GM12878 (cell line): ENCODE measurements around the gene FRMD3. TPM values are rescaled to one million over a fixed set of nuclear protein-coding genes. Genes with fewer than 3 reads are reported as not detected.

Experiments
- ATAC-seq: fragments of 200-7000 bp; cut with Tn5 transposase; 3 replicates; pipeline ENCODE4 v1.9.1; 2020; ENCODE audit warnings: mild to moderate bottlenecking, moderate library complexity
- BruUV-seq: library from RNA; stranded (reverse); fragments of 400-500 nt; replicated peaks from 2 replicates; lab custom pipeline; 2021; lab: Mats Ljungman, UMichigan
- CTCF ChIA-PET: fragments of 300-600 bp; sonication (Branson Sonifier 250); formaldehyde crosslinking; extraction: SDS; loops from one replicate; lab custom pipeline; 2021; ENCODE audit warnings: inconsistent platforms; lab: Yijun Ruan, JAX
- POLR2A ChIA-PET: fragments of 350-600 bp; formaldehyde crosslinking; extraction: SDS; loops from one replicate; lab custom pipeline; 2021; ENCODE audit warnings: inconsistent platforms; lab: Charles Lee
- RAD21 ChIA-PET: fragments of 300-600 bp; sonication (Branson Sonifier 250); formaldehyde crosslinking; loops from one replicate; lab custom pipeline; 2023; ENCODE audit warnings: antibody characterized with exemption; ENCODE audit not compliant: unreplicated experiment; lab: Charles Lee
- SMC1A ChIA-PET: fragments of 300-600 bp; sonication (Branson Sonifier 250); formaldehyde crosslinking; loops from one replicate; lab custom pipeline; 2023; ENCODE audit not compliant: unreplicated experiment, uncharacterized antibody; lab: Charles Lee
- DNase-seq: peaks from one replicate; pipeline ENCODE4 v3.0.0-alpha.2; 2011; ENCODE audit warnings: low read depth, low spot score
- FAIRE-seq: peaks from 3 replicates; lab custom pipeline; 2011; peaks lifted over from hg19 to GRCh38; lab: Jason Lieb, UNC
- H2AFZ ChIP-seq: 2 replicates; pipeline ENCODE4 v1.6.0; 2011; ENCODE audit warnings: low read depth, low read length, control low read depth; ENCODE audit not compliant: control insufficient read depth
- H3K27ac ChIP-seq: 2 replicates; pipeline ENCODE4 v1.5.1; 2011; ENCODE audit warnings: control low read depth; ENCODE audit not compliant: control insufficient read depth, insufficient read depth
- H3K27me3 ChIP-seq, 2 experiments: replicated peaks in 1 of 2; 2 replicates each; pipeline versions ENCODE4 v1.6.0 to v1.6.1; 2011; ENCODE audit warnings: low read length in 1 of 2; ENCODE audit not compliant: control insufficient read depth in 2 of 2, insufficient read depth in 2 of 2
- H3K36me3 ChIP-seq, 2 experiments: 2 replicates each; pipeline ENCODE4 v1.5.1; 2011; ENCODE audit warnings: low read length in 1 of 2; ENCODE audit not compliant: control insufficient read depth in 2 of 2, insufficient read depth in 2 of 2
- H3K4me1 ChIP-seq: 2 replicates; pipeline ENCODE4 v1.6.1; 2011; ENCODE audit warnings: mild to moderate bottlenecking, low read length, moderate library complexity, mixed read lengths; ENCODE audit not compliant: control insufficient read depth, insufficient read depth
- H3K4me2 ChIP-seq: 2 replicates; pipeline ENCODE4 v1.6.0; 2011; ENCODE audit warnings: control low read depth; ENCODE audit not compliant: control insufficient read depth, insufficient read depth
- H3K4me3 ChIP-seq: fragments of 200-600 bp; sonication (generic); 2 replicates; pipeline ENCODE4 v1.5.1; 2016
- H3K79me2 ChIP-seq: 2 replicates; pipeline ENCODE4 v1.6.0; 2011; ENCODE audit warnings: low read length; ENCODE audit not compliant: control insufficient read depth, insufficient read depth
- H3K9ac ChIP-seq: 2 replicates; pipeline ENCODE4 v1.8.0; 2011; ENCODE audit warnings: low read length, control low read depth, mixed read lengths; ENCODE audit not compliant: control insufficient read depth, insufficient read depth
- H3K9me3 ChIP-seq: replicated peaks from 3 replicates; pipeline ENCODE4 v1.5.1; 2011; ENCODE audit warnings: mild to moderate bottlenecking, low read length; ENCODE audit not compliant: control insufficient read depth, insufficient read depth
- H4K20me1 ChIP-seq: 2 replicates; pipeline ENCODE4 v1.6.0; 2011; ENCODE audit not compliant: control insufficient read depth, insufficient read depth
- BACH1 ChIP-seq: fragments of 450-650 bp; IDR thresholded peaks from 2 replicates; pipeline ENCODE4 v1.6.1; 2017; ENCODE audit warnings: mild to moderate bottlenecking, borderline replicate concordance
- IKZF2 ChIP-seq, 2 experiments: fragments of 450-650 bp; IDR thresholded peaks; 2 replicates each; pipeline ENCODE4 v1.6.1; 2017; ENCODE audit warnings: mild to moderate bottlenecking in 2 of 2, moderate library complexity in 2 of 2
- IRF3 ChIP-seq: fragments of 450-650 bp; IDR thresholded peaks from 2 replicates; pipeline ENCODE4 v1.6.1; 2014; ENCODE audit warnings: mild to moderate bottlenecking
- JUND ChIP-seq: IDR thresholded peaks from 2 replicates; pipeline ENCODE4 v1.6.1; 2012; ENCODE audit warnings: low read depth, mild to moderate bottlenecking, low read length, improper control_type of control experiment, moderate library complexity
- LARP7 ChIP-seq: fragments of 450-650 bp; IDR thresholded peaks from 2 replicates; pipeline ENCODE4 v1.6.1; 2017; ENCODE audit warnings: mild to moderate bottlenecking
- MTA3 ChIP-seq: IDR thresholded peaks from 2 replicates; pipeline ENCODE4 v1.6.1; 2012; ENCODE audit warnings: low read length, inconsistent platforms, borderline replicate concordance
- MXI1 ChIP-seq: fragments of 150-350 bp; IDR thresholded peaks from 2 replicates; pipeline ENCODE4 v1.6.1; 2011; ENCODE audit warnings: low read depth, mild to moderate bottlenecking, inconsistent platforms, low read length, improper control_type of control experiment
- POLR2AphosphoS2 ChIP-seq: IDR thresholded peaks from 2 replicates; pipeline ENCODE4 v1.6.1; 2011; ENCODE audit warnings: low read depth, mild to moderate bottlenecking, low read length, improper control_type of control experiment, moderate library complexity
- RBBP5 ChIP-seq: fragments of 200-600 bp; sonication (generic); conservative IDR thresholded peaks from 2 replicates; pipeline ENCODE4 v1.6.1; 2016
- SMC3 ChIP-seq: IDR thresholded peaks from 2 replicates; pipeline ENCODE4 v1.6.1; 2011; ENCODE audit warnings: low read length, improper control_type of control experiment, borderline replicate concordance
- SP1 ChIP-seq: IDR thresholded peaks from one replicate; pipeline ENCODE4 v1.6.1; 2011; ENCODE audit warnings: low read depth, low read length
- YBX1 ChIP-seq: fragments of 450-650 bp; IDR thresholded peaks from 2 replicates; pipeline ENCODE4 v1.6.1; 2016; ENCODE audit warnings: antibody characterized with exemption
- ZNF24 ChIP-seq: fragments of 450-650 bp; IDR thresholded peaks from 2 replicates; pipeline ENCODE4 v1.6.1; 2017; ENCODE audit warnings: antibody characterized with exemption, mild to moderate bottlenecking
- ZNF274 ChIP-seq: IDR thresholded peaks from one replicate; pipeline ENCODE4 v1.8.0; 2011; ENCODE audit not compliant: insufficient read length, insufficient read depth
- ZZZ3 ChIP-seq: IDR thresholded peaks from 2 replicates; pipeline ENCODE4 v1.6.1; 2011; ENCODE audit warnings: low read depth; ENCODE audit not compliant: control insufficient read depth, insufficient read length
- WGBS: methylation state at CpG from one replicate; pipeline ENCODE4 v1.1.6; 2016; ENCODE audit warnings: low lambda C conversion rate; ENCODE audit not compliant: insufficient replicate concordance, insufficient coverage; ENCODE audit errors: missing lambda C conversion rate; 5-methylcytosine and 5-hydroxymethylcytosine counted together
- in situ Hi-C: fragments of 300-500 bp; cut with MboI; formaldehyde crosslinking; loops from 9 replicates; pipeline ENCODE4 v1.14.3; 2018; ENCODE audit warnings: mixed read lengths
- intact Hi-C: fragments of 100-400 bp; cut with micrococcal nuclease; formaldehyde crosslinking; loops from one replicate; pipeline ENCODE4 v1.14.2; 2022; ENCODE audit not compliant: unreplicated experiment
- polyA plus RNA-seq, 11 experiments: library from polyadenylated mRNA; depleted of rRNA in 4 of 11; unstranded in 6 of 11; stranded (reverse) in 5 of 11; fragments of >200 nt; fragmentation: Nextera tagmentation in 4 of 11; fragmentation: Illumina TruSeq in 1 of 11; extraction: Ambion mirVana in 4 of 11; extraction: Trizol in 1 of 11; gene quantifications; 1 replicate in 1 of 11; 2 replicates in 10 of 11; pipeline versions ENCODE4 v1.2.1 to v1.2.3, GENCODE V29; 2011 to 2016; ENCODE audit warnings: inconsistent platforms in 2 of 11, missing spikeins in 2 of 11, low read depth in 1 of 11
- total RNA-seq, 4 experiments: library from RNA; depleted of rRNA in 3 of 4; stranded (reverse); fragments of >200 nt in 3 of 4; fragmentation: Illumina TruSeq in 1 of 4; extraction: Trizol in 1 of 4; gene quantifications; 2 replicates each; pipeline versions ENCODE4 v1.2.1 to v1.2.3, GENCODE V29; 2013 to 2021

FRMD3 gene
- total and polyA plus RNA-seq, 10 of the 15 experiments (the other 5 are each of a cell fraction or from before 2014, with no cell fraction given): 0.04 to 0.68 (median 0.21) TPM; not detected in 1

- RAD21 ChIA-PET: no interaction called here
- CTCF ChIA-PET: interaction anchor here (0.6 kb wide), 1 partner anchor 1862 kb away, joined by 3 read pairs; no protein-coding TSS in a partner anchor
- POLR2A ChIA-PET: no interaction called here
- TF ChIP-seq SP1 (no peak), POLR2AphosphoS2 (no peak), YBX1 (no peak), JUND (no peak), ZZZ3 (no peak), RBBP5 (no peak), BACH1 (no peak), LARP7 (no peak), MTA3 (no peak), ZNF274 (no peak), SMC3 (no peak), MXI1 (no peak), IRF3 (no peak), IKZF2 (IDR thresholded peaks at IDR 0.05) (no peak), ZNF24 (no peak)
- WGBS: 2% methylated on average over 12 of the region's 12 CpGs
- SMC1A ChIA-PET: interaction anchor here (0.5 kb wide), 1 partner anchor 307 kb away, joined by 3 read pairs; no protein-coding TSS in a partner anchor
- Histone ChIP-seq H3K27me3 (peaks cover 0 to 3% of the 10 kb centered on the region in 2 experiments; a peak in 1 of 4 replicates), H3K9ac (no peak overlapping the region), H3K9me3 (no peaks in the 10 kb centered on the region), H3K27ac (no peak overlapping the region), H4K20me1 (no peaks in the 10 kb centered on the region), H3K4me1 (no peaks in the 10 kb centered on the region), H3K79me2 (no peaks in the 10 kb centered on the region), H3K36me3 (no peaks in the 10 kb centered on the region), H3K4me3 (no peak overlapping the region), H3K4me2 (no peak overlapping the region), H2AFZ (no peak overlapping the region)
- ATAC-seq (peak; percentile 38; the same call in 2 of the 3 replicates), DNase-seq (no peak), FAIRE-seq (no peak)
- in situ Hi-C loops (no loop called here), intact Hi-C loops (no loop called here)
- BruUV-seq: no TSS peak
Observed at GRCh38 chr9:83219924-83220438, 318.2 kb downstream of the FRMD3 start.
